NCI-H774 (cell line): ENCODE measurements around the gene CCDC8.
"Not testable (repeated sequence)": the region's sequence is repeated elsewhere in the genome, so short reads cannot be mapped to it uniquely, and the experiment has no call there.

Experiments
- DNase-seq: peaks from one replicate; lab custom pipeline; 2025; lab: John Stamatoyannopoulos, UW

CCDC8 gene

DNA sequence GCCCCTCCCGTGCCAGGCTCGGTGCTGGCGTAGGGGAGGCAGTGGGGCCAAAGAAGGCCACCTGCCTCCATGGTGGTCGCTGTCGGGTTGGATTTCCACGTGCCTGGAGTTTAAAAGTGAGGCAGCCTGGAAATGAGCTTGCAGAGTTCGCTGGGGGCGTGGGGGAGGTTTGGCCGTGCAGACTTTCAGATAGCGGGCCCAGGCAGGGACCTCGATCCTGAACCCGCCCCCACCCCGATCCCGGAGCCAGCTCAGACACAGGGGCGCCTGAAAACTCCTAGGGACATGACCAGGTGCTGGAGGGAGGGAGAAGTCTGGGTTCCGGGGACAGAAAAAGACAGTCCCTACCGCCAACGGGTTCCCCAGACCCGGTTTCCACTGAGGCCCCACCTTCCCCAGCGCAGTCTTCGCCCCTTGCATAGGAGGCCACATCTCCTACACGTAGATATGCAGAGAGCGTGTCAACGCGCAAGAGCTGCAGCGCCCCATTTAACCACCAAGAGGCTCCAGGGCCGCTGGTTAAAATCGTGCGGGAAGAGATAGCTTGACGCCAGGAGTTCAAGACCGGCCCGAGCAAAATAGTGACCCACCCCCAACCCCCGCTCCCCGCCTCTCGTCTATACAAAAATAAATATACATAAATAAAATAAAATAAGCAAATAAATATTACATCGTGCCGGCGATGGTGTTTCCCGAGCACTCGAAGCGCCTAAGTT lies 8.5 kb downstream of the CCDC8 start:
- no peak for DNase-seq

DNA sequence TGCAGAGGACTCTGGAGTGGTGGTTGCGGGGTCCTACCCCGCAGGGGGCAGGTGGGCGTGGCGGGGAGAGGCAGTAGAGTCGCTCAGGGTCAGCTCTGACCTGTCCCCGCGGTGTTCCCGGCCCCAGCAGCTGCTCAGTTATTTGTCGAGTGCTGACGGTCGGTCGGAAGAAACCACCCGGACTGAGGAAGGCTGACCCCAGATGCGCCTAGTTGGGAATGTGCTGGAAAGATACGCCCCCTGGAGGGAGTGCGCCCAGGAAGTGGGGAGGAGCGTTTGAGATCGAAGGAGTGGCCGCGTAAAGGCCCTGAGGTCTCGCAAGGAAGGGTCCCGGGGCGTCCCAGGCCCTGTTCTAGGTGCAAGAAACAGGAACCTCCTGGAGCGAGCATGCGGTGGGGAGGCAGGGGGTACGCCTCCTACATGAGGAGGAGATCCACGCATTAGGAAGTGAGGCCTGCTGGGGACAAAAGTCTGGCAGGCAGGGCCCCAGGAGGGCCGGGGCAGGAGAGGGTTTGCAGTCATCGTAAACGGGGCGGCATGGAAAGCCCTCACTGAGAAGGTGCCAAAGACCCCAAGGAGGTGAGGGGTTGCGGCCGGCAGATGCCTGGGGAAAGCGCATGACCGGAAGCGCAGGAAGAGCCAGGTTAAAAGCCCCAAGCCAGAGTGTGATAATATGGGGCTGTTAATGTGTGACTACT lies 9.2 kb downstream of the CCDC8 start:
- no peak for DNase-seq

DNA sequence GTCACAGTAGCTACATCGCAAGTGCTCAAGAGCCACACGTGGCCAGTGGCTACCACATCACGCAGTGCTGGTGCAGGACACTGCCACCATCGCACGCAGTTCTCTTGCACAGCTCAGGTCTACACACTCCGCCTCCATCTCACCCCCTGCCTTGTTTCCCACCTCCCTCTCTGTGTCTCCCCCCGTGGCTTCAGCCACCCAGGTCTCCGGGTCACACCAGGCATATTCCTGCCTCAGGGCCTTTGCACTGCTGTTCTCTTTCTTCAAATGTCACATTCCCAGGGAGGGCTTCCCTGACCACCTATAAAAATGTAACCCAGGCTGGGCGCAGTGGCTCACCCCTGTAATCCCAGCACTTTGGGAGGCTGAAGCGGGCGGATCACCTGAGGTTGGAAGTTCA lies 10.6 kb downstream of the CCDC8 start:
- DNase-seq: no peak

- DNase-seq: not testable (repeated sequence)
These were observed 15.4 kb downstream of the CCDC8 start for GRCh38 chr19:46397801-46398479.

DNA sequence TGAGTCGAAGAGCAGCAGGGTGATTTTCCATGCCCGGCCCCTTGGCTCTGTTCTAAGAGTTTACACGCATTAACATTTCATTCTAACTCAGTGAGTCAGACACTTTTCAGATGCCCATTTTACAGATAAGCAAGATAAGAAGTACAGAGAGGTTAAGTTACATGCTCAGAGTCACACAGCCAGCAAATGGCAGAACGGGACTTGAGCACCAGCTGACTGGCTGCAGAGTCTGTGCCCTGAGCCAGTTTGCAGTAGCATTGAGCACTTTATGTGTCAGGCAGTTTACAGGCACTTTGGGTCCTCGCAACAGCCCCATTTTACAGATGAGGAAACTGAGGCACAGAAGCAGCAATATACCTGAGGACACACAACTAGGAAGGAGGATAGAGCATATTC lies 19.0 kb downstream of the CCDC8 start:
- no peak for DNase-seq

DNA sequence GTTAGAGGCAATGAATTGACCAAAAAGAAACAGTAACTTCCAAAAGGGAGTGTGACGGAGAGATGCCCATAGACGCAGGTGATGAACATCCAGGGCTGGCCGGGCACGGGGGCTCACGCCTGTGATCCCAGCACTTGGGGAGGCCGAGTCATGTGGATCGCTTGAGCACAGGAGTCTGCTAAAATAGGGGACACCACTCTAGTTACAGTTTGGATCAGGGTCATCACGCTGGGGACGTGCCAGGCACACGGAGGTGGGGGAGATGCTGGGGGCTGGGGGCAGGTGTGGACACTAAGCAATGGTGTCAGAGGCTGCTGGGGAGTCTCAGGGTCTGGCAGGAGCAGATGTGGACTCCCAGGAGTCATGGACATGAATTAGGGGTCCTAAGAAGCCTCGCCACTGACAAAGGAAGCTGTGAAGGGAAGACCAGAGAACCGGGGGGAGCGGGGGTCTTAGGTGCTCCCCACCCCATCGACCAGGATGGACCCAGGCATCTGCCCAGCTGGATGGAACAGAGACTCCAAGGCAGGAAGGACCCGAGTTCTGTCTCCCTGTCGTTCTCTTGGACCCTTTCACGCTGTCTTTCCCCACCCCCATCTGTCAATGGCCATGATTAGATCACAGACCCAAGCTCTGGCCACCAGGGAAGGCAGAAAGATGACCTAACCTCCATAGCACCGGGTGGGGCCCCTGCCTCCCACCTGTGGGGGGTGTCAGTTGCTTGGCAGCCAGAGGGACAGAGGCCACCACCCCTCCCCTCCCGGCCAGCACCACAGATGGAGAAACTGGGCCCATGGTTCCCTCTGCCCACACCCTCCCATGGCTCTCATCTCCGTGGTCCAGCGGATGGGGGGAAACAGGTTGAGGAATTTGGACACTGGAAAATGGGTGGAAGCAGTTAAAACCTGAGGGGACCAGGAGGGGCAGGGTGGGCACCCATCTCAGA lies 19.6 kb downstream of the CCDC8 start:
- no peak for DNase-seq

DNA sequence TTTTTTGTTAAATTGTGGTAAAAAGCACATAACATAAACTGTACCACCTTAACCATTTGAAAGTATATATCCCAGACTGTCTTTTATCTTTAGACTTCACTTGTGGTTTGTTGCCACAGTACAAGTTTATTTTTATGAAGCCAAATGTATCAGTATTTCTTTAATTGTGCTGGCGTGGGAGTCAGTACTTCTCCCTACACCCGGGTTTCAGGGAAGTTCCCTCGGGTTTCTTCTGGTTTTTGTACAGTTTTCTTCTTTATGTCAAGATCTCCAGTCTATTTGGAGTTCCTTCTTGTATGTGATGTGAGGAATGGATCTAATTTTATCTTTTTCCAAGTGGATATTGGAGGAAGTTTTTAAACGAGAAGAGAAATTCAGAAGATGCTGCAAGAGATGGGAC lies 20.5 kb downstream of the CCDC8 start:
- no peak for DNase-seq

DNA sequence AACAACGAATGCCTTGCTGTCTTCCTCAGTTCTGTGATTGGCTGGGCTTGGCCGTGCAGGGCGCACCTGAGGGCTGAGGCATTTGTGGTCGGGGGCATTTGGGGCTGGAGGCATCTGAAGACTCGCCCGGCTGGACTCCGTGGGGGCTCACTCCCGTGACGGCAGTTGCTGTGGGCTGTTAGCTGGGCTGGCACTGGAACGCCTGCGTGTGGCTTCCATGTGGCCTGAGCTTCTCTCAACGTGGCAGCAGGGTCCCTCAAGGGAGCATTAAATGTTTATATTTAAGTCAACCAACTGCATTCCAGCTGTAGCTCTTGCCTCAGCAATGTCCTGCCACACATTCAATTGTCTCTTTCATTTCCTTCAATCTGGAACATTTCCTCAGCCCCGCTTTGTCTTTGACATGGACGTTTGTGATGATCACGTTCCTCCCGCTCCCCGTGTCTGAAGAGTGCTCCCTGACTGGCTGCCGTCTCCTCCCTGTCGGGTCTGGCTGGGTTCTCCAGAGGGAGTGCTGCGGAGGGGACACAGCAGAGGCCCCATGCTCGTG lies 21.0 kb downstream of the CCDC8 start:
- no peak for DNase-seq

- DNase-seq: no peak
These were observed 21.8 kb downstream of the CCDC8 start for GRCh38 chr19:46391296-46392251.

- no peak for DNase-seq
These were observed 22.5 kb downstream of the CCDC8 start for GRCh38 chr19:46390866-46391265.

DNA sequence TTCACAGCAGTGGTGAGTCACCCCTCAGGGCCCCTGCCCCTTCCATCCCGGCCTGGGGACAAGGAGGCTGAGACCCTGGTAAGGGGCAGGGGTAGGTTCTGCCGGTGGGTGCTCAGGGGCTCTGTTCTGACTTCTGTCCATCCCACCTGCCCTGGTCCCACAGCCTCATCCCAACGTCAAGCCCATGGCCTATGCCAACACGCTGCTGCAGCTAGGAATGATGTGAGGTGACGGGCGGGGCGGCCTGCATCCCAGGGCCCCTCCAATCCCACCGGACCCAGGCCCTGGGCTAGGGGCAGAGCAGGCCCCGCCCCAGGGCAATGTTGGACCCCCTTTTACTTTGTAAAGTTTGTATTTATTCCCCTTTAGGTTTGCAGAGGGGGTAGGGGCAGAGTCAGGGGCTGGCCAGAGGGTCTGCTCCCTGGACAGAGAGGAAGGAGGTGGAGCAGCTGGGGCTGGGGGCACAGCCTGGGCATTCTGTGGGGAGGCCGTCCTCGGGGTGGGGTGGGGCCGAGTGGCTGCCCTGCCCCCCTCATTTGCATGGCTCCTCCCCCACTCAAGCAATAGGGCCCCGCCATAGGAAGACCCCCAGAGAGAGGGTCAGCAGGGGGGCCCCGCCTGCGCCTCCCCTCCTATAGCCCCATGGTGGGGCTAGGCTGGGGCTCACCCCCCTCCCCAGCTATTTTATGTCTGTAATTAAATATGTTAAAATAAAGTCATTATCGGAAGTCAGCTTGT lies 23.1 kb downstream of the CCDC8 start:
- DNase-seq: no peak

GRCh38 chr19:46388311-46389095 lies 24.9 kb downstream of the CCDC8 start:
- DNase-seq: no peak

- no peak for DNase-seq
These were observed 25.6 kb downstream of the CCDC8 start for GRCh38 chr19:46387713-46388130.

DNA sequence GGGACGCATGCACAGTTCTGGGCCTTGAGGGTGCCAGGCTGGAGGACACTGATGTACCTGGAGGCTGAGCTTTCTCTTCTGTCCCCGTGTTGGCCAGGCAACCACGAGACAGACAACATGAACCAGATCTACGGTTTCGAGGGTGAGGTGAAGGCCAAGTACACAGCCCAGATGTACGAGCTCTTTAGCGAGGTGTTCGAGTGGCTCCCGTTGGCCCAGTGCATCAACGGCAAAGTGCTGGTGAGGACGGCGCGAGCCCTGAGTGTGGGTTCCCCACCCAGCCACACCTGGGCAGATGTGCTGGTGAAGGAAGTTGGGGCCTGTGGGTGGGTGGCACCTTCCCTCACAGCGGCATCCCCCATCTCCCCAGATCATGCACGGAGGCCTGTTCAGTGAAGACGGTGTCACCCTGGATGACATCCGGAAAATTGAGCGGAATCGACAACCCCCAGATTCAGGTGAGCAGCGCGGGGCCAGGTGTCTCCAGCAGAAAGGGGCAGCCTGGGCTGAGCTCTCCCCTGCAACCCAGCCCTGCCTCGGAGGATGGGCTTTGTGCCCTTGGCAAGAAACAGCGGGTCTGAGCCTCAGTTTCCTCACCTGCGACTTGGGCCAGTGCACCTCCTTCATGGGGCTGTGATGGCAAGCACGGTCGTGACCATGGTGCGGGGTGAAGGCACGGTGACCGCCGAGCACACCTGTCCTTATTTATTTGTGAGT lies 26.2 kb downstream of the CCDC8 start:
- DNase-seq: no peak

DNA sequence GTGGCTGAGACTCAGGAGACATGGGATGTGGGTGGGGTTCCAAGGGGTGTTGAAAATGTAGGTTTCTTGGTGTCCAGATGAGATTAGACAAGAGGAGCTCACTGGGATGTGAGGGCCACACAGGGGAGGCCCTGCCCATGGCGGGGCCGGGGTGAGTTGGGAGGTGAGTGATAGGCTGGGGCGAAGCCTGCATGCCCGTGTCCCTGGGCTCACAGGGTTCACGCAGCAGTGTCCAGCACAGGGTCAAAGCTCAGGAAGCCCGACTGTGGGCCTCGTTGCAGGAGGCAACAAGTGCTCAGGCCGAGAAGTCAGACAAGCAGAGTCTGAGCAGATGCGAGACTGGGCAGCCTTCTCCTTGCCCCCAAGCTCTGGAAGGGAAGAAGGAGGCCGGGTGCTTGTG lies 27.2 kb downstream of the CCDC8 start:
- DNase-seq: no peak

DNA sequence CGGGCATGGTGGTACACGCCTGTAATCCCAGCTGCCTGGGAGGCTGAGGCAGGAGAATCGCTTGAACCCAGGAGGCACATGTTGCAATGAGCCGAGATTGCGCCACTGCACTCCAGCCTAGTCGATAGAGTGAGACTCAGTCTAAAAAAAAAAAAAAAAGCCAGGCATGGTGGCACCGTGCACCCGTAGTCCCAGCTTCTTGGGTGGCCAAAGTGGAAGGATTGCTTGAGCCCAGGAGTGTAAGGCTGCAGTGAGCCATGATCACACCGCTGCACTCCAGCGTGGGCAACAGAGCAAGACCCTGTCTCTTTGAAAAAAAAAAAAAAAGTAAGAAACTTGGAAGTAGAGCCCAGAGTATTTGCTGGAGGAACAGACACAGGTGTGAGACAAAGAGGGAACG lies 27.7 kb downstream of the CCDC8 start:
- no peak for DNase-seq

- DNase-seq: no peak
These were observed 29.0 kb downstream of the CCDC8 start for GRCh38 chr19:46384396-46384795.

DNA sequence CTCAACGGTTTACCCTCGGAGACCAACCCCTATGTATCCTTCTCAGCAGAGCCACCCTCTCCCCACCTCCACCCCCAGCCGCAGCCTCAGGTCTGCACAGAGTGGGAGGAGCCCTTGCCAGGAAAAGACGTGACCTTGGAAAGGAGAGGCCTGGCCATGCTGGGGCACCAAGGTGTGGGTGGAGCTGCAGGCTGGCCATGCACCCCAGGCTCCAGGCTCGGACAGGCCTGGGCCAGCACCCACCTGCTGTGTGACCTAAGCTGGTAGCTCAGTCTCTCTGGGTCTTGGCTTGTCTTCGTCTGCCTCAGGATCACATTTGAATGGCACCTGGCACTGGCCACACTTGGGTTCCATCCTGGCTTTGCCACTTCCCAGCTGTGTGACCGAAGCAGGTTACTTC lies 29.5 kb downstream of the CCDC8 start:
- no peak for DNase-seq
